HepG2 (cell line): Measurements from ENCODE around the gene FKBP5. TPM values are rescaled to one million over a fixed set of nuclear protein-coding genes. Genes with fewer than 3 reads are reported as not detected.

ENCODE experiments used
- CHD2 ChIP-seq: IDR thresholded peaks from 2 replicates; pipeline ENCODE4 v1.6.1; 2011; ENCODE audit warnings: low read depth, low read length, improper control_type of control experiment
- HINFP ChIP-seq: sonication (generic); formaldehyde crosslinking; IDR thresholded peaks from 2 replicates; pipeline ENCODE4 v1.4.0; 2020; ENCODE audit warnings: low read depth, mild to moderate bottlenecking, missing genetic modification reagents
- SMAD9 ChIP-seq: sonication (generic); formaldehyde crosslinking; IDR thresholded peaks from 2 replicates; pipeline ENCODE4 v1.5.1; 2020; ENCODE audit warnings: mild to moderate bottlenecking, missing genetic modification reagents
- WIZ ChIP-seq: sonication (generic); formaldehyde crosslinking; IDR thresholded peaks from 2 replicates; pipeline ENCODE4 v1.5.1; 2020; ENCODE audit warnings: mild to moderate bottlenecking, missing genetic modification reagents
- ZBTB38 ChIP-seq: sonication (generic); formaldehyde crosslinking; IDR thresholded peaks from 2 replicates; pipeline ENCODE4 v1.5.1; 2020; ENCODE audit warnings: mild to moderate bottlenecking, missing genetic modification reagents
- ZBTB39 ChIP-seq: sonication (generic); formaldehyde crosslinking; IDR thresholded peaks from 2 replicates; pipeline ENCODE4 v1.5.0; 2020; ENCODE audit warnings: missing genetic modification reagents
- ZNF260 ChIP-seq: sonication (generic); formaldehyde crosslinking; IDR thresholded peaks from 2 replicates; pipeline ENCODE4 v1.4.0; 2020; ENCODE audit warnings: missing genetic modification reagents, low read depth, mild to moderate bottlenecking, borderline replicate concordance
- polyA plus RNA-seq, 8 experiments: library from polyadenylated mRNA; depleted of rRNA in 3 of 8; stranded (reverse) in 7 of 8; unstranded in 1 of 8; fragments of >200 nt; fragmentation: Illumina TruSeq in 4 of 8; extraction: Trizol in 4 of 8; gene quantifications; 2 replicates each; pipeline versions ENCODE4 v1.2.1 to v1.2.3, GENCODE V29; 2011 to 2016; ENCODE audit warnings: low read depth in 4 of 8, missing spikeins in 1 of 8, mixed read lengths in 1 of 8; ENCODE audit not compliant: insufficient read depth in 1 of 8
- total RNA-seq, 5 experiments: library from RNA; depleted of rRNA; stranded (reverse); fragments of >200 nt; fragmentation: Illumina TruSeq; extraction: Trizol; gene quantifications; 2 replicates each; pipeline ENCODE4 v1.2.3, GENCODE V29; 2016; ENCODE audit warnings: low read depth in 1 of 5
- TF ChIP-seq, protein P1 (sequence below): IDR thresholded peaks from 2 replicates; pipeline ENCODE4 v1.6.1; 2016; ENCODE audit warnings: missing compliant biosample characterization, missing genetic modification reagents, borderline replicate concordance

FKBP5 gene
- total and polyA plus RNA-seq, 2 of the 13 experiments (the other 11 are each of a cell fraction or from before 2014, with no cell fraction given), result 8.0 to 17.4 TPM

DNA sequence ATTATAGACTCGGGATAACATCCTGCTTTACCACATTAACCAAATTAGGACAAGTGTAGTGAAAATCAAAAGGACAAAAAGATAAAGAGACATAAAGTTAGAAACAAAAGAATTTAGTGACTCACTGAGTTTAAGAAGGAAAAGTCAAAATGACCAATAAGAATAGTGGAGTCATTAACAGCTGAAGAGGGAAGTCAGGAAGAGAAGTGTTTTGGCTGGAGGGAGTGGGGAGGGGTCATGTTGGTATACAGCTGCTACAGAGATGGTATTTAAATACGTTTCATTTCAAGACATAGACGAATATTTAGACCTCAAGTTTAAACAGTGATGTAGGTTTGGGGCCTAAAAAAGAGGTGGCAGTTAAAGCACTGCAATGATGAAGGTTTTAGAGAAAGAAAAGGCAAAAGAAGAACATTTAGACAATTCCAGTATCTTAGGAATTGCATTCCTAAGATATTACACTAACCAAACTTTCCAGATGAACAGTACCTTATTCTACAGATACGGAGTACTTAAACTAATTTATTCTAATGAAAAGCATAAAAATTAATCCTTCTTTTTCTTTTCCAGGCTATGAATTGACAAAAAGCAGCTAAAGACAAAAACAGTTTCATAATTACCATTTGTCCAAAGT lies 10.6 kb downstream of the FKBP5 start (continued):
- TF ChIP-seq WIZ (CRISPR knock-in tag) (no peak), ZBTB38 (CRISPR knock-in tag) (no peak), SMAD9 (CRISPR knock-in tag) (no peak), HINFP (CRISPR knock-in tag) (no peak), ZBTB39 (no peak), ZNF260 (CRISPR knock-in tag) (no peak), CHD2 (no peak)
- TF ChIP-seq, protein P1, sequence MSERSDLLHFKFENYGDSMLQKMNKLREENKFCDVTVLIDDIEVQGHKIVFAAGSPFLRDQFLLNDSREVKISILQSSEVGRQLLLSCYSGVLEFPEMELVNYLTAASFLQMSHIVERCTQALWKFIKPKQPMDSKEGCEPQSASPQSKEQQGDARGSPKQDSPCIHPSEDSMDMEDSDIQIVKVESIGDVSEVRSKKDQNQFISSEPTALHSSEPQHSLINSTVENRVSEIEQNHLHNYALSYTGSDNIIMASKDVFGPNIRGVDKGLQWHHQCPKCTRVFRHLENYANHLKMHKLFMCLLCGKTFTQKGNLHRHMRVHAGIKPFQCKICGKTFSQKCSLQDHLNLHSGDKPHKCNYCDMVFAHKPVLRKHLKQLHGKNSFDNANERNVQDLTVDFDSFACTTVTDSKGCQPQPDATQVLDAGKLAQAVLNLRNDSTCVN, result no peak
